SIG-M5 (cell line): ENCODE measurements around the gene DAND5.

ENCODE experiments used
- DNase-seq: peaks from one replicate; lab custom pipeline; 2025; lab: John Stamatoyannopoulos, UW

The DAND5 gene

GRCh38 chr19:13022859-13023636, 53.7 kb downstream of the DAND5 start:
- DNase-seq: no peak

GRCh38 chr19:13023656-13024055, 54.3 kb downstream of the DAND5 start:
- no peak for DNase-seq
